ENCODE data around the gene DCST1.

The DCST1 gene

GRCh38 chr1:155035936-155036335 lies 2.3 kb downstream of the DCST1 start:
- no peak for DNase-seq (ENCODE audit: low read depth)
- TF ChIP-seq CTCF (IDR thresholded peaks at IDR 0.05; ENCODE audit: insufficient read depth, low read depth, low read length, missing control alignments) = no peak
- no peak overlapping the region for H3K4me3 ChIP-seq (ENCODE audit: low read depth, low read length)

- no peak for DNase-seq (ENCODE audit: low read depth)
- no peak for TF ChIP-seq CTCF (IDR thresholded peaks at IDR 0.05; ENCODE audit: insufficient read depth, low read depth, low read length, missing control alignments)
- no peak overlapping the region for H3K4me3 ChIP-seq (ENCODE audit: low read depth, low read length)
Measured at GRCh38 chr1:155037043-155037442, 3.4 kb downstream of the DCST1 start.

- H3K4me3 ChIP-seq (ENCODE audit: low read depth, low read length) = no peak overlapping the region
- TF ChIP-seq CTCF (IDR thresholded peaks at IDR 0.05; ENCODE audit: insufficient read depth, low read depth, low read length, missing control alignments) = no peak
- DNase-seq (ENCODE audit: low read depth) = no peak
Measured at GRCh38 chr1:155037851-155038441, 4.3 kb downstream of the DCST1 start.

GRCh38 chr1:155038602-155039307 lies 5.1 kb downstream of the DCST1 start:
- H3K4me3 ChIP-seq (ENCODE audit: low read depth, low read length) = no peak overlapping the region
- TF ChIP-seq CTCF (IDR thresholded peaks at IDR 0.05; ENCODE audit: insufficient read depth, low read depth, low read length, missing control alignments) = no peak
- no peak for DNase-seq (ENCODE audit: low read depth)

- TF ChIP-seq CTCF (IDR thresholded peaks at IDR 0.05; ENCODE audit: insufficient read depth, low read depth, low read length, missing control alignments) = no peak
- DNase-seq (ENCODE audit: low read depth) = no peak
- no peak overlapping the region for H3K4me3 ChIP-seq (ENCODE audit: low read depth, low read length)
Measured at GRCh38 chr1:155039308-155039669, 5.7 kb downstream of the DCST1 start.

- TF ChIP-seq CTCF (IDR thresholded peaks at IDR 0.05; ENCODE audit: insufficient read depth, low read depth, low read length, missing control alignments) = no peak
- no peak overlapping the region for H3K4me3 ChIP-seq (ENCODE audit: low read depth, low read length)
- DNase-seq (ENCODE audit: low read depth) = no peak
Measured at GRCh38 chr1:155040358-155041093, 6.9 kb downstream of the DCST1 start.
